NOMO-1 treated with dmso at 0.1 percent for 144 hours (cell line): ENCODE data around the gene FLG.
"Not testable (repeated sequence)": the region's sequence is repeated elsewhere in the genome, so short reads cannot be mapped to it uniquely, and the experiment has no call there.

Experiments
- DNase-seq: peaks from one replicate; lab custom pipeline; 2025; ENCODE audit not compliant: unreplicated experiment; lab: John Stamatoyannopoulos, UW

The FLG gene

GRCh38 chr1:152303139-152303872 is 21.7 kb downstream of the FLG start:
- not testable (repeated sequence) for DNase-seq

- DNase-seq: not testable (repeated sequence)
Measured at GRCh38 chr1:152256394-152256793, 68.6 kb downstream of the FLG start.
